Ovary (tissue), 9 donors: ENCODE results near the gene CLEC18A. TPM values are rescaled to one million over a fixed set of nuclear protein-coding genes. Genes with fewer than 3 reads are reported as not detected.

Experiments used
- DNase-seq, 5 donors: peaks; one replicate each; pipeline ENCODE4 v3.0.0-alpha.2; 2019 to 2020
- H3K27ac ChIP-seq, 2 donors: fragments of 200-600 bp; one replicate each; pipeline versions ENCODE4 v1.5.1 to v1.8.0; 2019 to 2022
- H3K27me3 ChIP-seq: fragments of 200-600 bp; one replicate; pipeline ENCODE4 v1.8.0; 2022
- H3K36me3 ChIP-seq: fragments of 200-600 bp; sonication (generic); one replicate; pipeline ENCODE4 v1.5.1; 2019
- H3K4me1 ChIP-seq: one replicate; pipeline ENCODE4 v1.8.1; 2013; ENCODE audit warnings: mild to moderate bottlenecking, moderate library complexity; ENCODE audit not compliant: insufficient read depth
- H3K4me3 ChIP-seq: fragments of 200-600 bp; sonication (generic); one replicate; pipeline ENCODE4 v1.5.1; 2017
- H3K9me3 ChIP-seq, 2 donors: fragments of 200-600 bp in 1 of 2; sonication (generic) in 1 of 2; one replicate each; pipeline versions ENCODE4 v1.5.1 to v1.8.1; 2013 to 2019; ENCODE audit warnings: mild to moderate bottlenecking in 1 of 2, moderate library complexity in 1 of 2
- CTCF ChIP-seq, 3 donors: fragments of 450-650 bp in 2 of 3; fragments of 200-600 bp in 1 of 3; IDR thresholded peaks; one replicate each; pipeline versions ENCODE4 v1.5.1 to v1.8.0; 2016 to 2022; ENCODE audit warnings: antibody characterized with exemption in 3 of 3, mild to moderate bottlenecking in 1 of 3
- EP300 ChIP-seq: sonication (generic); formaldehyde crosslinking; IDR thresholded peaks from one replicate; pipeline ENCODE4 v1.6.1; 2017; ENCODE audit warnings: antibody characterized with exemption
- POLR2A ChIP-seq: fragments of 450-650 bp; IDR thresholded peaks from one replicate; pipeline ENCODE4 v1.6.1; 2017; ENCODE audit warnings: antibody characterized with exemption, mild to moderate bottlenecking, moderate library complexity
- WGBS, 3 donors: extraction: QIAGEN DNeasy Blood & Tissue Kit in 1 of 3; methylation state at CpG; one replicate each; pipeline versions ENCODE4 v1.1.5 to v1.1.7; 2013 to 2017; 5-methylcytosine and 5-hydroxymethylcytosine counted together
- intact Hi-C, 4 donors: fragments of 100-400 bp; cut with DNase I; formaldehyde crosslinking; loops; one replicate each; pipeline versions ENCODE4 v1.11.0 to v1.15.1; 2022 to 2023
- polyA plus RNA-seq, 2 donors: library from polyadenylated mRNA; stranded (reverse); fragments of 200-250 nt in 1 of 2; fragments of 350-450 nt in 1 of 2; fragmentation: Illumina TruSeq in 1 of 2; extraction: RNeasy Lipid Tissue Mini Kit (QIAGEN cat#74804) in 1 of 2; gene quantifications; one replicate each; pipeline ENCODE4 v1.2.3, GENCODE V29; 2013 to 2014
- total RNA-seq, 7 donors: library from RNA; depleted of rRNA in 2 of 7; stranded (reverse); fragments of >200 nt in 2 of 7; fragmentation: NEBNext Ultra II Directional in 3 of 7; extraction: Animal tissue kit (Norgen Biotek cat#: 25700) in 3 of 7; gene quantifications; one replicate each; pipeline versions ENCODE4 v1.1.0 to v1.2.4, GENCODE V29; 2016 to 2023
- donor health status: DM: no; HTN: no; CAD: no; lungs with moderate emphysema.
- donor health status: DM: no; HTN: no; CAD: no.
- donor health status: Bipolar disorder and iron deficiency.
- donor health status: DM: yes; HTN: yes; CAD: no.
- donor health status: DM: no; HTN: no; CAD: no.
- donor health status: DM: yes; HTN: yes; CAD: no.

CLEC18A gene
- total and polyA plus RNA-seq, 9 donors, result 0.12 to 1.5 (median 0.43) TPM; not detected in 1

- Histone ChIP-seq H3K36me3 (no peaks in the 10 kb centered on the region), H3K4me1 (peaks cover 2% of the 10 kb centered on the region), H3K4me3 (no peak overlapping the region), H3K27ac (no peak overlapping the region), H3K27me3 (no peaks in the 10 kb centered on the region), H3K9me3 (no peaks in the 10 kb centered on the region)
- intact Hi-C loops, result loop anchor here in 3 of 4 donors (5.0 kb wide), 1 partner anchor 136 kb away; no protein-coding TSS in a partner anchor
- TF ChIP-seq POLR2A (no peak), EP300 (no peak), CTCF (IDR thresholded peaks at IDR 0.05) (no peak)
- WGBS, 3 donors, result 90 to 91% (median 91%) methylated on average over 27 of the region's 27 CpGs
- peak in 1 of 5 donors; percentile 31 for DNase-seq
Measured at GRCh38 chr16:69932691-69933392, 18.3 kb upstream of the CLEC18A start.

- Histone ChIP-seq H3K27ac (no peak overlapping the region), H3K4me1 (peaks cover 2% of the 10 kb centered on the region), H3K36me3 (no peaks in the 10 kb centered on the region), H3K27me3 (no peaks in the 10 kb centered on the region), H3K9me3 (no peaks in the 10 kb centered on the region), H3K4me3 (no peak overlapping the region)
- 78 to 83% (median 83%) methylated on average over 10 of the region's 10 CpGs for WGBS, 3 donors
- DNase-seq, result peak in 1 of 5 donors; percentile 21
- TF ChIP-seq POLR2A, result no peak
- TF ChIP-seq CTCF (IDR thresholded peaks at IDR 0.05), result no peak
- TF ChIP-seq EP300, result no peak
- intact Hi-C loops, result loop anchor here in 3 of 4 donors (5.0 kb wide), 1 partner anchor 137 kb away; no protein-coding TSS in a partner anchor
Measured at GRCh38 chr16:69934044-69934443, 17.1 kb upstream of the CLEC18A start.

- H3K4me1 ChIP-seq, result peaks cover 2% of the 10 kb centered on the region
- 94 to 95% (median 94%) methylated on average over 17 of the region's 17 CpGs for WGBS, 3 donors
- no peak overlapping the region for H3K4me3 ChIP-seq
- no peak for TF ChIP-seq EP300
- no peak for TF ChIP-seq CTCF (IDR thresholded peaks at IDR 0.05)
- no peak for TF ChIP-seq POLR2A
- H3K27ac ChIP-seq, result no peak overlapping the region
- DNase-seq, result peak in 1 of 5 donors; percentile 27
- H3K27me3 ChIP-seq, result no peaks in the 10 kb centered on the region
- no peaks in the 10 kb centered on the region for H3K9me3 ChIP-seq
- intact Hi-C loops, result loop anchor here in 3 of 4 donors (5.0 kb wide), 1 partner anchor 137 kb away; no protein-coding TSS in a partner anchor
- H3K36me3 ChIP-seq, result no peaks in the 10 kb centered on the region
Measured at GRCh38 chr16:69934751-69935150, 16.4 kb upstream of the CLEC18A start.

DNA sequence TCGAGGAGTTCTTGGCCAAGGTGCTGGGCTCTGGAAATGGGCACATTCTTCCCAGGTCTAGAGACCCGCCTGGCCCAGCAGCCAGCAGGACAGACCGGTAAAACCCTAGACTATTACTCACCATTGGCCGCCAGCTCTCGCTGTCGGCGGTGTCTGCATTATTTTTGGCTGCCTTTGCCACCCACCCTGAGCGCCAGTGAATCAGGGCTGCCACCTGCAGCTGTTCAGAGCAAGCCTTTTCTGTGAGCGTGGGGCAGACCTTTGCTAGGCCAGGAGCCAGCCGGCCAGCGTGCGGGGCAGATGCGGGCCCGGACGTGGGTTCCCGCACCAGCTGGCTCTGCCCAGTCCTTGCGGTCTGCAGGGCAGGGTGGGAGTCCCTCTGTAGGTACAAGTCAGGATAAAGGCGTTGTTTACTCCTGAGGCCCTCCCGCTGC is 15.8 kb upstream of the CLEC18A start:
- Histone ChIP-seq H3K27me3 (no peaks in the 10 kb centered on the region), H3K36me3 (no peaks in the 10 kb centered on the region), H3K4me1 (no peaks in the 10 kb centered on the region), H3K9me3 (no peaks in the 10 kb centered on the region), H3K27ac (no peak overlapping the region), H3K4me3 (no peak overlapping the region)
- WGBS, 3 donors, result 88 to 89% (median 89%) methylated on average over 19 of the region's 19 CpGs
- TF ChIP-seq EP300 (no peak), CTCF (IDR thresholded peaks at IDR 0.05) (no peak), POLR2A (no peak)
- peak in 1 of 5 donors; percentile 33 for DNase-seq
- intact Hi-C loops, result no loop called here
